ENCODE measurements around the gene AFTPH. TPM values are rescaled to one million over a fixed set of nuclear protein-coding genes. Genes with fewer than 3 reads are reported as not detected.

AFTPH gene
- total and polyA plus RNA-seq, 9 of the 15 experiments (the other 6 are each of a cell fraction or from before 2014, with no cell fraction given): 8.0 to 26.2 (median 13.8) TPM

DNA sequence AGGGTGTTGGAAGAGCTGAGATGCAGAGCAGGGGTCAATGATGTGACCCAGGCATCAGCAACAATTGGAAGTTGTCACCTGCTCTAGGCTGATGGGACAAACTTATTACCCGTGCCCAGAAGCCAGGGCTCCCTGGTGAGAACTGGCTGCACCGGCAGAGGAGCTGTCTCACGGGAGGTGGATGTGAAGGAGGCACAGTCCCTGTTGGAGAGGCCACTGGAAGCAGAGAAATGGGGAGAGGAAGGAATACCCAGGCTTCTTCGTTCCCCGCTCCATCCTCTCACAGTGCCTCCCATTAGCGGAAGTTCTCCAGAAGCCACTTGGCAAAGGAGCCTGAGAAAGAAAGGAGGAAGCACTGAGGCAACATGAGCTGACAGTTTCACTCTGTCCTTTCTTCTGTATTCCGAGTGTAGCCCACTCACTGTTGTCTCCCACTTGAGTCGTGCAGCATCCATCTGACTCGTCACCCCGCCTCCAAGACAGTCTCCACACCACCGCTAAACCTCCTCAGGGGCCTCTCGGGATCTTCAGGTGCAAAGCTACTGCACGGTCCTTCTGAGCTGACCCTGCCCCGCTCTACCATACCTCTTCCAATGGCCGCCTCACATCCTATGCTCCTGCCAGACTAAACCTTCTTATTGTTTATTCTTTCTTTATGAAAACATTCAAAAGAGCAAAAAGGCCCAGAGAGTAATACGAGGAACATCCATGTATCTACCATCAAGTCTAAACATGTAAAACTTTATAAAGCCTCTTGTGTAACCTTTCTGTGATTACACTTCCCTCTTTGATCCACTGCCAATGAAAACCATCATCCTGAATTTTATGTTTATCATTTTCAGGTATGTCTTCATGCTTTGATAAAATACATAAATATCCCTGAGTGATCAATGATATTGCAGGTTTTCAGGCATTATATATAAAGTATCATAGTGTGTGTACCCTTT is 19.1 kb upstream of the AFTPH start (continued):
- TF ChIP-seq STAT6 (CRISPR knock-in tag; IDR thresholded peaks at IDR 0.05) (no peak), ZNF551 (CRISPR knock-in tag; IDR thresholded peaks at IDR 0.05) (no peak), NFRKB (IDR thresholded peaks at IDR 0.05; ENCODE audit: low read depth) (no peak), HMG20A (CRISPR knock-in tag; conservative IDR thresholded peaks at IDR 0.05) (no peak), ZNF274 (IDR thresholded peaks at IDR 0.05; ENCODE audit: borderline replicate concordance, low read depth, low read length) (no peak), ZNF717 (CRISPR knock-in tag; IDR thresholded peaks at IDR 0.05) (no peak), SIN3B (IDR thresholded peaks at IDR 0.05; ENCODE audit: low read depth) (no peak), ZKSCAN8 (CRISPR knock-in tag; IDR thresholded peaks at IDR 0.05) (no peak), SIX5 (IDR thresholded peaks at IDR 0.05; ENCODE audit: borderline replicate concordance in 1 of 2, insufficient read depth in 1 of 2, low read depth in 1 of 2, low read length in 2 of 2) (no peak), HDAC8 (tag; IDR thresholded peaks at IDR 0.05) (no peak), ARID2 (IDR thresholded peaks at IDR 0.05) (no peak)
- TF ChIP-seq, protein P1, sequence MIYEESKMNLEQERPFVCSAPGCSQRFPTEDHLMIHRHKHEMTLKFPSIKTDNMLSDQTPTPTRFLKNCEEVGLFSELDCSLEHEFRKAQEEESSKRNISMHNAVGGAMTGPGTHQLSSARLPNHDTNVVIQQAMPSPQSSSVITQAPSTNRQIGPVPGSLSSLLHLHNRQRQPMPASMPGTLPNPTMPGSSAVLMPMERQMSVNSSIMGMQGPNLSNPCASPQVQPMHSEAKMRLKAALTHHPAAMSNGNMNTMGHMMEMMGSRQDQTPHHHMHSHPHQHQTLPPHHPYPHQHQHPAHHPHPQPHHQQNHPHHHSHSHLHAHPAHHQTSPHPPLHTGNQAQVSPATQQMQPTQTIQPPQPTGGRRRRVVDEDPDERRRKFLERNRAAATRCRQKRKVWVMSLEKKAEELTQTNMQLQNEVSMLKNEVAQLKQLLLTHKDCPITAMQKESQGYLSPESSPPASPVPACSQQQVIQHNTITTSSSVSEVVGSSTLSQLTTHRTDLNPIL (CRISPR knock-in tag; IDR thresholded peaks at IDR 0.05): no peak

All from K562 (cell line).